Measurements from ENCODE around the gene LRP1B. TPM values are rescaled to one million over a fixed set of nuclear protein-coding genes. Genes with fewer than 3 reads are reported as not detected.
"Not testable (repeated sequence)": the region's sequence is repeated elsewhere in the genome, so short reads cannot be mapped to it uniquely, and the experiment has no call there.

The LRP1B gene
- total RNA-seq, 1 donor from 2014 or later: 0.25 TPM

DNA sequence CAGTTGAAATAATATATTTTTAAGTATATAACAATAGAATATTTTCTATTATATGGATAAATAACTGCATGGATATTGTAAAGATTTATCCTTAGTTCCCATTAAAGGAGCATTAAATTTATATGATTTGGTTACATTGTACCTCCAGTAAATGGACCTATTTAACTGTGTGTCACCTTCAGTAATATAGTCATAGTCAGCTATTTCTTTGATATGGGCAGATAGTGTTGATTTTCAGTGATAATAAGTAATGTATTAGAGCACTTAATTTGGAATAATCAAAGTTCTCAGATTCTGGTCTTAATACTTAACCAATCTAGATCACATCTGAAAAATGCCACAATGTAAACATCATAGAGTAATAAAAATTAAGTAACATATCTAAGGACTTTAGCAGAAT, 1823.3 kb downstream of the LRP1B start:
- peaks cover 8% of the 10 kb centered on the region for H3K4me1 Mint-ChIP-seq (ENCODE audit: low read depth)
- no peak overlapping the region for H3K4me3 Mint-ChIP-seq (ENCODE audit: unreplicated experiment)
- H3K27ac Mint-ChIP-seq (ENCODE audit: unreplicated experiment): no peak overlapping the region
- peaks cover 10% of the 10 kb centered on the region for H3K9me3 Mint-ChIP-seq (ENCODE audit: low read depth)
- H3K27me3 Mint-ChIP-seq (ENCODE audit: low read depth): peaks cover 1% of the 10 kb centered on the region
- H3K36me3 Mint-ChIP-seq (ENCODE audit: low read depth): no peaks in the 10 kb centered on the region
- TF ChIP-seq, protein P1, sequence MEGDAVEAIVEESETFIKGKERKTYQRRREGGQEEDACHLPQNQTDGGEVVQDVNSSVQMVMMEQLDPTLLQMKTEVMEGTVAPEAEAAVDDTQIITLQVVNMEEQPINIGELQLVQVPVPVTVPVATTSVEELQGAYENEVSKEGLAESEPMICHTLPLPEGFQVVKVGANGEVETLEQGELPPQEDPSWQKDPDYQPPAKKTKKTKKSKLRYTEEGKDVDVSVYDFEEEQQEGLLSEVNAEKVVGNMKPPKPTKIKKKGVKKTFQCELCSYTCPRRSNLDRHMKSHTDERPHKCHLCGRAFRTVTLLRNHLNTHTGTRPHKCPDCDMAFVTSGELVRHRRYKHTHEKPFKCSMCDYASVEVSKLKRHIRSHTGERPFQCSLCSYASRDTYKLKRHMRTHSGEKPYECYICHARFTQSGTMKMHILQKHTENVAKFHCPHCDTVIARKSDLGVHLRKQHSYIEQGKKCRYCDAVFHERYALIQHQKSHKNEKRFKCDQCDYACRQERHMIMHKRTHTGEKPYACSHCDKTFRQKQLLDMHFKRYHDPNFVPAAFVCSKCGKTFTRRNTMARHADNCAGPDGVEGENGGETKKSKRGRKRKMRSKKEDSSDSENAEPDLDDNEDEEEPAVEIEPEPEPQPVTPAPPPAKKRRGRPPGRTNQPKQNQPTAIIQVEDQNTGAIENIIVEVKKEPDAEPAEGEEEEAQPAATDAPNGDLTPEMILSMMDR (IDR thresholded peaks at IDR 0.05): no peak
- no peak for DNase-seq (ENCODE audit: low spot score)

DNA sequence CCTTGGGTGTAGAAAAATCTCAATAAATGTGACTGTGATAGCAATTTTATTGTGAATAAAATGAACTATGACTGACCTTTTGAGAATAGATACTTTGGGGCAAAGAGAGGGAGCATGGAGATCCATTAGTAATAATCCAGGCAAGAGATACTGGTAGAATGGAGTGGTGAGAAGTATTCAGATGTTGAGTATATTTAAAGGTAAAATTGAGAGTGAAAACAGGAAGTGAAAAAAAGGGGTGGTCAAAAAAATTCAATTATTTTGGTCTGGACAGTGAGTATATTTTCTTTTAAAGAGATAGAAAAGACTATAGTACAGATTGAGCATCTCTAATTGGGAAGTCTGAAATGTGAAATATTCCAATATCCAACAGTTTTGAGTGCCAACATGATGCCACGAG, 1835.0 kb downstream of the LRP1B start:
- TF ChIP-seq, protein P1 (IDR thresholded peaks at IDR 0.05): no peak
- DNase-seq (ENCODE audit: low spot score): no peak
- Mint-ChIP-seq H3K9me3 (ENCODE audit: low read depth) (peaks cover 3% of the 10 kb centered on the region), H3K4me1 (ENCODE audit: low read depth) (no peaks in the 10 kb centered on the region), H3K27ac (ENCODE audit: unreplicated experiment) (no peak overlapping the region), H3K4me3 (ENCODE audit: unreplicated experiment) (no peak overlapping the region), H3K36me3 (ENCODE audit: low read depth) (no peaks in the 10 kb centered on the region), H3K27me3 (ENCODE audit: low read depth) (peaks cover 13% of the 10 kb centered on the region)

DNA sequence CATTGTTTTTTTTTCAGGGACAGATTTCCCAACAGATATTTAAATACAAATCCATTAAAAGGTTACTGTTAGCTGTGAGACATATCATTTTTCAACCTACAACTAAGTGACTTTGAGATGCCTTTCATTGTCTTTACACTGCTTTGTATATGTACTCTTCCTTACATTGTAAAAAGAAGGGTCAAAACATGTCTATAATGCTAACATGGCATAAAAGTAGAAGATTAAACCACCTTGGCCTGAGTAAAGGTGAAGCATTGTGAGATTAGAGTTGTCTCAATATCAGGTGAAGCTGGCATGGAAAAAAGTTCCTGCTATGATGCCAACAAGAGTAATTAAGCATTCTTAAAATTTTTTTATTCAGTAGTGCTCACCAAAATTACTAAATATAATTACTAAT, 1842.1 kb downstream of the LRP1B start:
- H3K27me3 Mint-ChIP-seq (ENCODE audit: low read depth): peaks cover 2% of the 10 kb centered on the region
- H3K27ac Mint-ChIP-seq (ENCODE audit: unreplicated experiment): no peak overlapping the region
- H3K4me1 Mint-ChIP-seq (ENCODE audit: low read depth): no peaks in the 10 kb centered on the region
- no peak for DNase-seq (ENCODE audit: low spot score)
- no peak overlapping the region for H3K4me3 Mint-ChIP-seq (ENCODE audit: unreplicated experiment)
- TF ChIP-seq, protein P1 (IDR thresholded peaks at IDR 0.05): no peak
- no peaks in the 10 kb centered on the region for H3K36me3 Mint-ChIP-seq (ENCODE audit: low read depth)
- H3K9me3 Mint-ChIP-seq (ENCODE audit: low read depth): peaks cover 3% of the 10 kb centered on the region

DNA sequence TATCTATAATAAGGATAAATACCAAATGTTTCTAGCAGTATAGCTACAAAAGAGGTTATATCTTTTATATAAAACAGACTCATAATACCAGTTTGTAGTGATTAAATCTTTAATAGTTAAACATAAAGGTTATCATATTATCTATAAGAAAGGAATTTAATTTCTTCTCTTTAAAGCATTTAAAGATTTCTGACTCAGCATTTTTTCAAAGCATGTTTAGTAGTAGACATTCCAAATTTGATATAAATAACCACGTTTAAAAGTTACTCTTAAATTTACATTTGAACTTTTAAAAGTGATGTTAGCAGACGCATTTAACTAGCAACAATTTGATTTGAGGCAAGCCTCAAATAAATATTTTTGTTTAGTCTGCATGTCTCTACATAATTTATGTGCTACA, 1842.6 kb downstream of the LRP1B start:
- H3K4me3 Mint-ChIP-seq (ENCODE audit: unreplicated experiment): no peak overlapping the region
- H3K36me3 Mint-ChIP-seq (ENCODE audit: low read depth): no peaks in the 10 kb centered on the region
- TF ChIP-seq, protein P1 (IDR thresholded peaks at IDR 0.05): no peak
- no peak overlapping the region for H3K27ac Mint-ChIP-seq (ENCODE audit: unreplicated experiment)
- H3K27me3 Mint-ChIP-seq (ENCODE audit: low read depth): peaks cover 2% of the 10 kb centered on the region
- H3K4me1 Mint-ChIP-seq (ENCODE audit: low read depth): no peaks in the 10 kb centered on the region
- DNase-seq (ENCODE audit: low spot score): no peak
- peaks cover 3% of the 10 kb centered on the region for H3K9me3 Mint-ChIP-seq (ENCODE audit: low read depth)

DNA sequence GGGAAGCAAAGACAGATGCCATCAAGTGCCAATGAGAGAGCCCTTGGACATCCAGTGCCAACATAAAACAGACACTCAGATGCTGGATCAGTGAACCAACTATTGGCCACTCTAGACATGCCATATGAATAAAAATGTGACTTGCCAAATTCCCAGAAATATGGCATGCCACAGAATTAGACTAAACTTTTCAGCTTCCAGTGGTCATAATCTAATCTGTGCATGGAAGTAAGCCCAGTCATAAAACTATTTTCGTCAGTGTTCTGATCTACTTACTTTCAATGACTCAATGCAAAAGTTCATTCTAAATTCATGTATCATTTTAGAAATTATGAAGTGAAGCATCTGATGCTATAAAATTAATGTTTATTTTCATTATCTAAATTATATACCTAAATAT, 1844.4 kb downstream of the LRP1B start:
- Mint-ChIP-seq H3K27ac (ENCODE audit: unreplicated experiment) (no peak overlapping the region), H3K36me3 (ENCODE audit: low read depth) (no peaks in the 10 kb centered on the region), H3K4me1 (ENCODE audit: low read depth) (no peaks in the 10 kb centered on the region), H3K9me3 (ENCODE audit: low read depth) (no peaks in the 10 kb centered on the region), H3K4me3 (ENCODE audit: unreplicated experiment) (no peak overlapping the region), H3K27me3 (ENCODE audit: low read depth) (no peaks in the 10 kb centered on the region)
- DNase-seq (ENCODE audit: low spot score): no peak
- TF ChIP-seq, protein P1 (IDR thresholded peaks at IDR 0.05): no peak

DNA sequence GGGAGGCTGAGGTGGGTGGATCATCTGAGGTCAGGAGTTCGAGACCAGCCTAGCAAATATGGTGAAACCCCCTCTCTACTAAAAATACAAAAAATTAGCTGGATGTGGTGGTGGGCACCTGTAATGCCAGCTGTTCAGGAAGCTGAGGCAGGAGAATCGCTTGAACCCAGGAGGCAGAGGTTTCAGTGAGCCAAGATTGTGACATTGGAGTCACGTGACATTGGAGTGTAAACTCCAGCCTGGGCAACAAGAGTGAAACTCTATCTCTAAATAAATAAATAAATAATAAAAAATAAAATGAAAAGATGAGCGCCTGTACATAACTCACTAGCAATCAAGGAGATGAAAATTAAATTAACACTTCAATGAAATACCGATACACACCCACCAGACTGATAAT, 1853.5 kb downstream of the LRP1B start:
- H3K9me3 Mint-ChIP-seq (ENCODE audit: low read depth); H3K36me3 Mint-ChIP-seq (ENCODE audit: low read depth); H3K4me3 Mint-ChIP-seq (ENCODE audit: unreplicated experiment); H3K27me3 Mint-ChIP-seq (ENCODE audit: low read depth); DNase-seq (ENCODE audit: low spot score); H3K4me1 Mint-ChIP-seq (ENCODE audit: low read depth); H3K27ac Mint-ChIP-seq (ENCODE audit: unreplicated experiment): not testable (repeated sequence)
